Immature natural killer cell (primary cell): ENCODE data around the gene CCNY. TPM values are rescaled to one million over a fixed set of nuclear protein-coding genes. Genes with fewer than 3 reads are reported as not detected.

ENCODE experiments used
- DNase-seq, 3 donors: peaks; one replicate each; pipeline ENCODE4 v3.0.0; 2022; ENCODE audit warnings: mixed read lengths in 1 of 3
- H3K27ac Mint-ChIP-seq, 6 donors: one replicate each; pipeline ENCODE4 v1.8.0; 2020; ENCODE audit warnings: mixed read lengths in 6 of 6, mild to moderate bottlenecking in 5 of 6, inconsistent platforms in 4 of 6, moderate library complexity in 3 of 6
- H3K27me3 Mint-ChIP-seq, 3 donors: one replicate each; pipeline ENCODE4 v1.8.0; 2020 to 2021; ENCODE audit warnings: low read depth in 3 of 3, mild to moderate bottlenecking in 3 of 3, mixed read lengths in 3 of 3, moderate library complexity in 3 of 3, inconsistent platforms in 1 of 3
- H3K36me3 Mint-ChIP-seq, 3 donors: one replicate each; pipeline ENCODE4 v1.8.0; 2020; ENCODE audit warnings: mixed read lengths in 3 of 3, inconsistent platforms in 2 of 3, mild to moderate bottlenecking in 2 of 3
- H3K4me1 Mint-ChIP-seq, 2 donors: one replicate each; pipeline ENCODE4 v1.8.0; 2020; ENCODE audit warnings: inconsistent platforms in 2 of 2, mild to moderate bottlenecking in 2 of 2, mixed read lengths in 2 of 2, moderate library complexity in 1 of 2
- H3K4me3 Mint-ChIP-seq, 5 donors: one replicate each; pipeline ENCODE4 v1.8.0; 2020; ENCODE audit warnings: mild to moderate bottlenecking in 5 of 5, mixed read lengths in 5 of 5, inconsistent platforms in 3 of 5, moderate library complexity in 3 of 5
- H3K9me3 Mint-ChIP-seq, 6 donors: one replicate each; pipeline ENCODE4 v1.8.0; 2020; ENCODE audit warnings: mild to moderate bottlenecking in 6 of 6, mixed read lengths in 6 of 6, inconsistent platforms in 4 of 6, moderate library complexity in 3 of 6
- polyA plus RNA-seq, 3 donors: library from polyadenylated mRNA; unstranded; fragments of 300-500 nt; fragmentation: Illumina TruSeq; gene quantifications; one replicate each; pipeline ENCODE4 v1.2.3, GENCODE V29; 2021

CCNY gene
- polyA plus RNA-seq, 3 donors from 2014 or later = 7.8 to 13.2 (median 12.4) TPM

DNA sequence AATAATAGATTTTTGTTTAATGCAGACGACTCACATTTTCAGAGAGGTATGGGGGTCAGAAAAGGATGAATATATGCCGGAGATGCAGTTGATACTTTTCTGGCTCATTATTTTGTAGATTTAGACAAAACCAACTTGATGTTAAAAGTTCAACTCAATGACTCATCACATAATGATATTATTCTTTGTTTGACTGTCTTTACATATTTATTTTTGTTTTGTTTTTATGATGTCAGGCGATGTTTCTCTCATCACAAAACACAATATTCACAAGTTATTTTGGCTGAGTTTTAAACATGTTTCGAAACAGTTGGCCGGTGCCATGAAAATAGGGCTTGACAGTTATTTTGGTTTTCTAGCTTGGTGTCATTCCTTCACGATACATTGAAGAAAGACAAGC lies 270.1 kb downstream of the CCNY start:
- H3K4me3 Mint-ChIP-seq = peak overlapping the region in 1 of 5 donors; percentile 8
- H3K9me3 Mint-ChIP-seq = peaks cover 0 to 3% (median 0%) of the 10 kb centered on the region in 6 donors
- H3K4me1 Mint-ChIP-seq = peaks cover 5 to 7% of the 10 kb centered on the region in 2 donors
- no peak for DNase-seq
- H3K27me3 Mint-ChIP-seq = peaks cover 9 to 20% (median 9%) of the 10 kb centered on the region in 3 donors
- H3K27ac Mint-ChIP-seq = no peak overlapping the region
- H3K36me3 Mint-ChIP-seq = peaks cover 0 to 3% (median 0%) of the 10 kb centered on the region in 3 donors

DNA sequence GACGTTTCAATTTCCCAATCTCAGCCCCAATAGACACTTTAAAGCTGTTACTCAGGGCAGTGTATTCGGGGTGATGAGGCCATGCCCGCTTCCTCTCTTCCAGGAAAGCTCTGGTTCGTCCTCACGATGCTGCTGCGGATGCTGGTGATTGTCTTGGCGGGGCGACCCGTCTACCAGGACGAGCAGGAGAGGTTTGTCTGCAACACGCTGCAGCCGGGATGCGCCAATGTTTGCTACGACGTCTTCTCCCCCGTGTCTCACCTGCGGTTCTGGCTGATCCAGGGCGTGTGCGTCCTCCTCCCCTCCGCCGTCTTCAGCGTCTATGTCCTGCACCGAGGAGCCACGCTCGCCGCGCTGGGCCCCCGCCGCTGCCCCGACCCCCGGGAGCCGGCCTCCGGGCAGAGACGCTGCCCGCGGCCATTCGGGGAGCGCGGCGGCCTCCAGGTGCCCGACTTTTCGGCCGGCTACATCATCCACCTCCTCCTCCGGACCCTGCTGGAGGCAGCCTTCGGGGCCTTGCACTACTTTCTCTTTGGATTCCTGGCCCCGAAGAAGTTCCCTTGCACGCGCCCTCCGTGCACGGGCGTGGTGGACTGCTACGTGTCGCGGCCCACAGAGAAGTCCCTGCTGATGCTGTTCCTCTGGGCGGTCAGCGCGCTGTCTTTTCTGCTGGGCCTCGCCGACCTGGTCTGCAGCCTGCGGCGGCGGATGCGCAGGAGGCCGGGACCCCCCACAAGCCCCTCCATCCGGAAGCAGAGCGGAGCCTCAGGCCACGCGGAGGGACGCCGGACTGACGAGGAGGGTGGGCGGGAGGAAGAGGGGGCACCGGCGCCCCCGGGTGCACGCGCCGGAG lies 271.4 kb downstream of the CCNY start:
- no peak for DNase-seq
- Mint-ChIP-seq H3K27ac (peak overlapping the region in 1 of 6 donors; percentile 32), H3K4me1 (peaks cover 5 to 7% of the 10 kb centered on the region in 2 donors), H3K4me3 (peak overlapping the region; percentile 64 to 79 (median 74)), H3K9me3 (peaks cover 0 to 3% (median 0%) of the 10 kb centered on the region in 6 donors), H3K36me3 (peaks cover 0 to 3% (median 0%) of the 10 kb centered on the region in 3 donors), H3K27me3 (peaks cover 9 to 20% (median 9%) of the 10 kb centered on the region in 3 donors)

DNA sequence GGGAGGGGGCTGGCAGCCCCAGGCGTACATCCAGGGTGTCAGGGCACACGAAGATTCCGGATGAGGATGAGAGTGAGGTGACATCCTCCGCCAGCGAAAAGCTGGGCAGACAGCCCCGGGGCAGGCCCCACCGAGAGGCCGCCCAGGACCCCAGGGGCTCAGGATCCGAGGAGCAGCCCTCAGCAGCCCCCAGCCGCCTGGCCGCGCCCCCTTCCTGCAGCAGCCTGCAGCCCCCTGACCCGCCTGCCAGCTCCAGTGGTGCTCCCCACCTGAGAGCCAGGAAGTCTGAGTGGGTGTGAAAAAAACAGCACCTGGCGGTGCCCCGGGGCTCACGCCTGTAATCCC lies 272.0 kb downstream of the CCNY start:
- H3K9me3 Mint-ChIP-seq = peaks cover 0 to 3% (median 0%) of the 10 kb centered on the region in 6 donors
- peaks cover 9 to 22% (median 9%) of the 10 kb centered on the region in 3 donors for H3K27me3 Mint-ChIP-seq
- H3K4me3 Mint-ChIP-seq = peak overlapping the region in 1 of 5 donors; percentile 13
- DNase-seq = no peak
- peaks cover 5 to 7% of the 10 kb centered on the region in 2 donors for H3K4me1 Mint-ChIP-seq
- peaks cover 0 to 3% (median 0%) of the 10 kb centered on the region in 3 donors for H3K36me3 Mint-ChIP-seq
- H3K27ac Mint-ChIP-seq = no peak overlapping the region

DNA sequence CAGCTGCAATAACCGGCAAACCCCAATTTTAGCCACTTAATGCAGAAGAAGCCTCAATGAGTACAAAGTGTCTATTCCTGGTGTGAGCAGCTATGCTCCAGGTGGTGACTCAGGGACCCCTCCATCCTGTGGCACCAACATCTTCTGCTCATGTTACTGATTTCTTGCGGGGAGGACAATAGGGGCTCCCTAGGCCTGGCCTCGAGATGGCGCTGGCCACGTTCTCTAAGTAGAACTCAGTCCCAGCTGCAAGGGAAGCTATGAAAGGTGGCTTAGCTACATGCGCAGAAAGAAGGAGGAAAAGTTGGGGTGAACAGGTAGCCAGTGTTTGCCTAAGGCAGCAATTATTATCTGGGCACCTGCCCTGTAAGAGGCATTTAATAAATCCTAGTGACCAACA lies 275.4 kb downstream of the CCNY start:
- peaks cover 0 to 3% (median 0%) of the 10 kb centered on the region in 3 donors for H3K36me3 Mint-ChIP-seq
- H3K4me3 Mint-ChIP-seq = no peak overlapping the region
- H3K9me3 Mint-ChIP-seq = peaks cover 0 to 3% (median 0%) of the 10 kb centered on the region in 6 donors
- H3K4me1 Mint-ChIP-seq = peaks cover 5 to 7% of the 10 kb centered on the region in 2 donors
- peaks cover 3 to 19% (median 18%) of the 10 kb centered on the region in 3 donors for H3K27me3 Mint-ChIP-seq
- no peak overlapping the region for H3K27ac Mint-ChIP-seq
- no peak for DNase-seq

DNA sequence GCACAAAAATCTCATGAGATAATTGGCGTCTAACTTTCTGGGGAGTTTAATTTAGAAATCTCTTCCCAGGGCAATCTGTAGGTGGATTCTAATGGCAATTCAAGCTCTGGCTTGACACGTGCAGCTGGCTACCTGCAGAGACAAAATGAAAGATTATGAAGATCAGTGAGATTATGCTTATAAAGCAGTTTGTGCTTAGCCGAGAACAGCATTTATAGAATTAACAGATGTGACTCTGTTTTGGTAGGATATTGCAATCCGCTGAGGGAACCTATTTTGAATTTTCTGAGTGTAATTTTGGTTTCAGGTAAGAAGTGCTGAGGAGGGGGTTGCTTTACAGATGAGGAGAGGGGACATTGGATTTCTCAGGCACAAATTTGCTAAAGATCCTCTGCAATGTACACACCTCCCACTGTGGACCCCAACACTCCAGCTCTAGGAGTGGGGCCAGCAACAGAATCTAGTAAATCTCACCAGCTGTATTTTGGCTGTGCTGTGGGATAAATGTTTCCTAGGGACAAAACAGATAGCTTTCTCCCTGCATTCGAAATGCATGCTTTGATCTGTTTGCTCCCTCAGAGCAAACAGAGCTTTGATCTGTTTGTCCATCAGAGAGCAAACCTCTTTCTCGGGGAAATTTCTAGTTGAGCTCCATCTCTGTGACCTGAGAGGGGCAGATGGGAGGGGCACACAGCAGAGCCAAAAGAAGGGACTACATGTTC lies 276.2 kb downstream of the CCNY start:
- Mint-ChIP-seq H3K36me3 (no peaks in the 10 kb centered on the region), H3K27ac (no peak overlapping the region), H3K9me3 (peaks cover 0 to 3% (median 0%) of the 10 kb centered on the region in 6 donors), H3K4me3 (no peak overlapping the region), H3K27me3 (peaks cover 3 to 13% (median 12%) of the 10 kb centered on the region in 3 donors), H3K4me1 (peaks cover under 1 to 2% of the 10 kb centered on the region in 2 donors)
- no peak for DNase-seq

DNA sequence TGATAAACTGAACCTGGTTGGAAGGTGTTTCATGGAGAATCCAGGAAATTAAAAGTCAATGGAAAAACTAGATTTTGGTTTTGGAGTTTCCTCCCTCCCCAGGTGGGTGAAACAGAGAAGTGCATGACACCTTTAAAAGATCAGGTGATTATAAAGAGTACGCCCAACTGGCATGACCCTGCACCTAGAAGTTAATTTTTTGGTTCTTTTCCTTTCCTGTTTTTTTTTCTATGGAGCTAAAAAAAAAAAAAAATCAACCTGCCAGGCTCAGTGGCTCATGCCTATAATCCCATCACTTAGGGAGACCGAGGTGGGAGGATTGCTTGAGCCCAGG lies 276.8 kb downstream of the CCNY start:
- no peak for DNase-seq
- Mint-ChIP-seq H3K4me3 (no peak overlapping the region), H3K4me1 (no peaks in the 10 kb centered on the region), H3K27ac (no peak overlapping the region), H3K9me3 (peaks cover 0 to 3% (median 0%) of the 10 kb centered on the region in 6 donors), H3K27me3 (peaks cover 3 to 13% (median 12%) of the 10 kb centered on the region in 3 donors), H3K36me3 (no peaks in the 10 kb centered on the region)

DNA sequence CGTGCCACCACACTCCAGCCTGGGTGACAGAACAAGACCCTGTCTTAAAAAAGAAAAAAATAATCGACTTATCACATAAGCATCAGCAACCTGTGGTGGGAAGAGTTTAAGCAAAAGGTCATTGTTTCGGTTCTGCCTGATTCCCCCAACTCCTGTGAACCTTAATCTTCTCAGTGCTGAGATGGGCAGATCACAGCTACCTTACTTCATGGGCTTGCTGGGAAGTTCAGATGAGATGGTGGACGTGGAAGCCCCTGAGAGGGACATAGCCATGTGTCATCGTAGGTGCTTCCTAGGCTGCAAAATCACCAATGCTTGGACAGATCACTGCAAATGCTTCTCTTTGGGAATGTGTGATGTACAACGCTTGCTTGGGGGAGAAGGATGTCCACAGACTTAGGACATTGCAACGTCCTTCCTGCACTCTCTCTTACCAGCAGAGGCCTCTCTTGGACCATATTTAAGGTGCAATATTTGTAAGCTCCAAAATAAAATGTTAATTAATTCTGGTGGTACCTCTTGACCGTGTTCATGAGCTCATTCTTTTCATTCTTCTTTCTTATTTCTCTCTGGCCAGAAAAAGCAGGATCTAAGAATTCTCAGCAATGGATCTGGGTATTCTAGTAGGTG lies 277.4 kb downstream of the CCNY start:
- no peak overlapping the region for H3K27ac Mint-ChIP-seq
- H3K9me3 Mint-ChIP-seq = peaks cover 0 to 3% (median 0%) of the 10 kb centered on the region in 6 donors
- no peak overlapping the region for H3K4me3 Mint-ChIP-seq
- no peaks in the 10 kb centered on the region for H3K36me3 Mint-ChIP-seq
- H3K27me3 Mint-ChIP-seq = peaks cover 3 to 14% (median 13%) of the 10 kb centered on the region in 3 donors
- no peak for DNase-seq
- H3K4me1 Mint-ChIP-seq = no peaks in the 10 kb centered on the region

DNA sequence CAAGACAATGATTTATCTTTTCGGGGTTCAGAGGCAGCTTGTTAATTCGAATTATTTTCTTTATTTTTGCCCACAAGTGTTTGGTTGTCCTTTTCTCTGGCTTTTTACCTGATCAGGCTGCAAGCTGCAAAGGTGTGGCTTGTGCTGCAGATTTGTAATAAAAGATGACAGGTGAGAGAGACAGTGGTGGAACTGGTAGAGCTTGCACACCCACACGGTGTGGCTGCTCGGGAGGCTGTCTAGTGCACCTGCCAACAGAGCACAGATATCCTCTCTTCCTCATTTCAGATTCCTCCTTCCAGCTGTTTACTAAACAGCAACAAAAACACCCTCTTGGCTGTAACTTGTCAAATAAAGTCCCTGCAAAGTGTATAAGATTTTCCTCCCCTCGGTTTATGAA lies 278.0 kb downstream of the CCNY start:
- H3K9me3 Mint-ChIP-seq = peaks cover 0 to 3% (median 0%) of the 10 kb centered on the region in 6 donors
- no peaks in the 10 kb centered on the region for H3K36me3 Mint-ChIP-seq
- H3K27me3 Mint-ChIP-seq = peaks cover 3 to 14% (median 10%) of the 10 kb centered on the region in 3 donors
- no peak for DNase-seq
- H3K27ac Mint-ChIP-seq = no peak overlapping the region
- H3K4me1 Mint-ChIP-seq = no peaks in the 10 kb centered on the region
- no peak overlapping the region for H3K4me3 Mint-ChIP-seq

Other genes starting within 250 kb of the CCNY start
- 10 to 100 TPM; 15.8 to 34.2 (median 33.2) TPM for gene CUL2, start 246.2 kb upstream of the CCNY start, polyA plus RNA-seq
- 10 to 100 TPM; 51.4 to 84.0 (median 59.1) TPM for gene CREM, start 209.7 kb upstream of the CCNY start, polyA plus RNA-seq